HepG2 (cell line): ENCODE measurements around the gene PEX10. TPM values are rescaled to one million over a fixed set of nuclear protein-coding genes. Genes with fewer than 3 reads are reported as not detected.

ENCODE experiments used
- BRF2 ChIP-seq: sonication (generic); formaldehyde crosslinking; IDR thresholded peaks from 2 replicates; pipeline ENCODE4 v1.8.1; 2022; ENCODE audit warnings: mild to moderate bottlenecking, missing genetic modification reagents
- DNMT1 ChIP-seq: sonication (generic); formaldehyde crosslinking; IDR thresholded peaks from 2 replicates; pipeline ENCODE4 v1.5.1; 2020; ENCODE audit warnings: mild to moderate bottlenecking, missing genetic modification reagents
- FOXK2 ChIP-seq: fragments of 450-650 bp; IDR thresholded peaks from 2 replicates; pipeline ENCODE4 v1.6.1; 2016
- HNF4G ChIP-seq, 2 experiments: sonication (generic) in 1 of 2; formaldehyde crosslinking in 1 of 2; IDR thresholded peaks; 2 replicates each; pipeline versions ENCODE4 v1.4.0 to v1.6.1; 2011 to 2020; ENCODE audit warnings: borderline replicate concordance in 2 of 2, low read depth in 2 of 2, mild to moderate bottlenecking in 2 of 2, low read length in 1 of 2, missing genetic modification reagents in 1 of 2, moderate library complexity in 1 of 2
- HNRNPLL ChIP-seq: fragments of 200-400 bp; formaldehyde crosslinking; IDR thresholded peaks from 2 replicates; pipeline ENCODE4 v1.6.1; 2017; ENCODE audit warnings: mild to moderate bottlenecking, low read depth, low read length; ENCODE audit not compliant: poor library complexity, severe bottlenecking
- KLF16 ChIP-seq, 2 experiments: sonication (generic) in 1 of 2; formaldehyde crosslinking in 1 of 2; IDR thresholded peaks; 2 replicates each; pipeline versions ENCODE4 v1.6.1 to v1.8.0; 2016 to 2023; ENCODE audit warnings: missing genetic modification reagents in 2 of 2, missing compliant biosample characterization in 1 of 2
- NFE2L2 ChIP-seq: fragments of 150-350 bp; IDR thresholded peaks from 2 replicates; pipeline ENCODE4 v1.6.1; 2014; ENCODE audit warnings: low read length
- SALL2 ChIP-seq: sonication (generic); formaldehyde crosslinking; IDR thresholded peaks from 2 replicates; pipeline ENCODE4 v1.8.1; 2023; ENCODE audit warnings: mild to moderate bottlenecking, missing genetic modification reagents, inconsistent platforms
- SIX1 ChIP-seq: sonication (generic); formaldehyde crosslinking; IDR thresholded peaks from 2 replicates; pipeline ENCODE4 v1.4.0; 2020; ENCODE audit warnings: missing genetic modification reagents, borderline replicate concordance
- SOX5 ChIP-seq: IDR thresholded peaks from 2 replicates; pipeline ENCODE4 v1.6.1; 2016; ENCODE audit warnings: borderline replicate concordance
- ZBTB42 ChIP-seq: sonication (generic); formaldehyde crosslinking; IDR thresholded peaks from 2 replicates; pipeline ENCODE4 v1.5.0; 2020; ENCODE audit warnings: mild to moderate bottlenecking, missing genetic modification reagents
- ZNF350 ChIP-seq: sonication (generic); formaldehyde crosslinking; IDR thresholded peaks from 2 replicates; pipeline ENCODE4 v1.4.0; 2020; ENCODE audit warnings: mild to moderate bottlenecking, low read depth, missing genetic modification reagents, borderline replicate concordance
- ZNF615 ChIP-seq: sonication (generic); formaldehyde crosslinking; IDR thresholded peaks from 2 replicates; pipeline ENCODE4 v1.5.0; 2020; ENCODE audit warnings: mild to moderate bottlenecking, missing genetic modification reagents, borderline replicate concordance
- ZNF629 ChIP-seq: sonication (generic); formaldehyde crosslinking; conservative IDR thresholded peaks from 2 replicates; pipeline ENCODE4 v1.5.0; 2020; ENCODE audit warnings: missing genetic modification reagents
- ZNF7 ChIP-seq: IDR thresholded peaks from 2 replicates; pipeline ENCODE4 v1.6.1; 2016; ENCODE audit warnings: missing biosample characterization, missing genetic modification reagents
- ZNF713 ChIP-seq: sonication (generic); formaldehyde crosslinking; IDR thresholded peaks from 2 replicates; pipeline ENCODE4 v1.4.0; 2020; ENCODE audit warnings: mild to moderate bottlenecking, missing genetic modification reagents
- ZNF879 ChIP-seq: sonication (generic); formaldehyde crosslinking; IDR thresholded peaks from 2 replicates; pipeline ENCODE4 v1.8.1; 2023; ENCODE audit warnings: missing genetic modification reagents
- ZNF883 ChIP-seq: sonication (generic); formaldehyde crosslinking; IDR thresholded peaks from 2 replicates; pipeline ENCODE4 v1.5.1; 2020; ENCODE audit warnings: mild to moderate bottlenecking, missing genetic modification reagents; ENCODE audit errors: not compliant biosample characterization
- polyA plus RNA-seq, 8 experiments: library from polyadenylated mRNA; depleted of rRNA in 3 of 8; stranded (reverse) in 7 of 8; unstranded in 1 of 8; fragments of >200 nt; fragmentation: Illumina TruSeq in 4 of 8; extraction: Trizol in 4 of 8; gene quantifications; 2 replicates each; pipeline versions ENCODE4 v1.2.1 to v1.2.3, GENCODE V29; 2011 to 2016; ENCODE audit warnings: low read depth in 4 of 8, missing spikeins in 1 of 8, mixed read lengths in 1 of 8; ENCODE audit not compliant: insufficient read depth in 1 of 8
- total RNA-seq, 5 experiments: library from RNA; depleted of rRNA; stranded (reverse); fragments of >200 nt; fragmentation: Illumina TruSeq; extraction: Trizol; gene quantifications; 2 replicates each; pipeline ENCODE4 v1.2.3, GENCODE V29; 2016; ENCODE audit warnings: low read depth in 1 of 5
- TF ChIP-seq, protein P1 (sequence below): sonication (generic); formaldehyde crosslinking; IDR thresholded peaks from 2 replicates; pipeline ENCODE4 v1.5.0; 2020; ENCODE audit warnings: missing genetic modification reagents, mild to moderate bottlenecking, borderline replicate concordance
- TF ChIP-seq, protein P2 (sequence below): sonication (generic); formaldehyde crosslinking; IDR thresholded peaks from 2 replicates; pipeline ENCODE4 v1.5.1; 2020; ENCODE audit warnings: mild to moderate bottlenecking, missing genetic modification reagents, borderline replicate concordance
- TF ChIP-seq, protein P3 (sequence below): sonication (generic); formaldehyde crosslinking; IDR thresholded peaks from 2 replicates; pipeline ENCODE4 v1.9.0; 2021; ENCODE audit warnings: missing genetic modification reagents, borderline replicate concordance
- TF ChIP-seq, protein P4 (sequence below): sonication (generic); formaldehyde crosslinking; IDR thresholded peaks from 2 replicates; pipeline ENCODE4 v1.4.0; 2020; ENCODE audit warnings: missing genetic modification reagents, mild to moderate bottlenecking, borderline replicate concordance

The PEX10 gene
- total and polyA plus RNA-seq, 2 of the 13 experiments (the other 11 are each of a cell fraction or from before 2014, with no cell fraction given), result 16.1 to 39.6 TPM

DNA sequence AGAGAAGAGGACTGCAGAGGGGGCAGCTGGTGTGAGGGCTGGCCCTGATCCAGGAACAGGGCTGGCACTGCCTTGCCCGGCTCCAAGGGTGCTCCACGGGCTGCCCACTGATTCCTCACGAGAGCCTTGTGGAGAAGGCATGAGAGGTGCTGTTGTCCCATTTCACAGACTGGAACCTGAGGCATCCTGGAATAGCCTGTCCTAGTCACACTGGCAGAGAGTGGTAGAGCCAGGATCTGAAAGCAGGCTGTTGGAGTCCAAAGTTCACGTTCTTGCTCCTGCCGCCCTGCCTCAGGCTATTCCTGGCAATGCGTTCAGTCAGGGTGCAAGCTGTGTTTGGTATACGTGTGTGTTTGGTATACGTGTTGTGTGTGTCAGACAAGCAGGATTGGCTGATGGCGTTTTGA lies 18.9 kb downstream of the PEX10 start (continued):
- TF ChIP-seq DNMT1, result no peak
- TF ChIP-seq, protein P1, sequence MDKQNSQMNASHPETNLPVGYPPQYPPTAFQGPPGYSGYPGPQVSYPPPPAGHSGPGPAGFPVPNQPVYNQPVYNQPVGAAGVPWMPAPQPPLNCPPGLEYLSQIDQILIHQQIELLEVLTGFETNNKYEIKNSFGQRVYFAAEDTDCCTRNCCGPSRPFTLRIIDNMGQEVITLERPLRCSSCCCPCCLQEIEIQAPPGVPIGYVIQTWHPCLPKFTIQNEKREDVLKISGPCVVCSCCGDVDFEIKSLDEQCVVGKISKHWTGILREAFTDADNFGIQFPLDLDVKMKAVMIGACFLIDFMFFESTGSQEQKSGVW (CRISPR knock-in tag), result no peak
- TF ChIP-seq, protein P2, sequence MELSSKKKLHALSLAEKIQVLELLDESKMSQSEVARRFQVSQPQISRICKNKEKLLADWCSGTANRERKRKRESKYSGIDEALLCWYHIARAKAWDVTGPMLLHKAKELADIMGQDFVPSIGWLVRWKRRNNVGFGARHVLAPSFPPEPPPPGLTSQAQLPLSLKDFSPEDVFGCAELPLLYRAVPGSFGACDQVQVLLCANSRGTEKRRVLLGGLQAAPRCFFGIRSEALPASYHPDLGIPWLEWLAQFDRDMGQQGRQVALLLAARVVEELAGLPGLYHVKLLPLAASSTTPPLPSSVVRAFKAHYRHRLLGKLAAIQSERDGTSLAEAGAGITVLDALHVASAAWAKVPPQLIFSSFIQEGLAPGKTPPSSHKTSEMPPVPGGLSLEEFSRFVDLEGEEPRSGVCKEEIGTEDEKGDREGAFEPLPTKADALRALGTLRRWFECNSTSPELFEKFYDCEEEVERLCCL (CRISPR knock-in tag), result no peak
- TF ChIP-seq ZNF7 (CRISPR knock-in tag), result no peak
- no peak for TF ChIP-seq ZNF879 (CRISPR knock-in tag)
- no peak for TF ChIP-seq KLF16 (CRISPR knock-in tag; IDR thresholded peaks at IDR 0.05)
- TF ChIP-seq HNRNPLL, result no peak
- no peak for TF ChIP-seq NFE2L2
- TF ChIP-seq SIX1 (CRISPR knock-in tag), result no peak
- TF ChIP-seq ZNF629 (CRISPR knock-in tag), result peak; percentile 97
- TF ChIP-seq HNF4G (IDR thresholded peaks at IDR 0.05; ENCODE audit: borderline replicate concordance, low read depth, low read length), result peak; percentile 54
- no peak for TF ChIP-seq HNF4G (CRISPR knock-in tag; IDR thresholded peaks at IDR 0.05; ENCODE audit: borderline replicate concordance, low read depth)
- no peak for TF ChIP-seq ZBTB42 (CRISPR knock-in tag)
- TF ChIP-seq ZNF350 (CRISPR knock-in tag), result no peak
- no peak for TF ChIP-seq ZNF883 (CRISPR knock-in tag)
- TF ChIP-seq SOX5 (CRISPR knock-in tag), result no peak
- TF ChIP-seq ZNF615 (CRISPR knock-in tag), result no peak
- TF ChIP-seq, protein P3, sequence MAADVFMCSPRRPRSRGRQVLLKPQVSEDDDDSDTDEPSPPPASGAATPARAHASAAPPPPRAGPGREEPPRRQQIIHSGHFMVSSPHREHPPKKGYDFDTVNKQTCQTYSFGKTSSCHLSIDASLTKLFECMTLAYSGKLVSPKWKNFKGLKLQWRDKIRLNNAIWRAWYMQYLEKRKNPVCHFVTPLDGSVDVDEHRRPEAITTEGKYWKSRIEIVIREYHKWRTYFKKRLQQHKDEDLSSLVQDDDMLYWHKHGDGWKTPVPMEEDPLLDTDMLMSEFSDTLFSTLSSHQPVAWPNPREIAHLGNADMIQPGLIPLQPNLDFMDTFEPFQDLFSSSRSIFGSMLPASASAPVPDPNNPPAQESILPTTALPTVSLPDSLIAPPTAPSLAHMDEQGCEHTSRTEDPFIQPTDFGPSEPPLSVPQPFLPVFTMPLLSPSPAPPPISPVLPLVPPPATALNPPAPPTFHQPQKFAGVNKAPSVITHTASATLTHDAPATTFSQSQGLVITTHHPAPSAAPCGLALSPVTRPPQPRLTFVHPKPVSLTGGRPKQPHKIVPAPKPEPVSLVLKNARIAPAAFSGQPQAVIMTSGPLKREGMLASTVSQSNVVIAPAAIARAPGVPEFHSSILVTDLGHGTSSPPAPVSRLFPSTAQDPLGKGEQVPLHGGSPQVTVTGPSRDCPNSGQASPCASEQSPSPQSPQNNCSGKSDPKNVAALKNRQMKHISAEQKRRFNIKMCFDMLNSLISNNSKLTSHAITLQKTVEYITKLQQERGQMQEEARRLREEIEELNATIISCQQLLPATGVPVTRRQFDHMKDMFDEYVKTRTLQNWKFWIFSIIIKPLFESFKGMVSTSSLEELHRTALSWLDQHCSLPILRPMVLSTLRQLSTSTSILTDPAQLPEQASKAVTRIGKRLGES (CRISPR knock-in tag), result no peak
- TF ChIP-seq SALL2 (CRISPR knock-in tag), result no peak
- TF ChIP-seq ZNF713, result no peak
- TF ChIP-seq, protein P4, sequence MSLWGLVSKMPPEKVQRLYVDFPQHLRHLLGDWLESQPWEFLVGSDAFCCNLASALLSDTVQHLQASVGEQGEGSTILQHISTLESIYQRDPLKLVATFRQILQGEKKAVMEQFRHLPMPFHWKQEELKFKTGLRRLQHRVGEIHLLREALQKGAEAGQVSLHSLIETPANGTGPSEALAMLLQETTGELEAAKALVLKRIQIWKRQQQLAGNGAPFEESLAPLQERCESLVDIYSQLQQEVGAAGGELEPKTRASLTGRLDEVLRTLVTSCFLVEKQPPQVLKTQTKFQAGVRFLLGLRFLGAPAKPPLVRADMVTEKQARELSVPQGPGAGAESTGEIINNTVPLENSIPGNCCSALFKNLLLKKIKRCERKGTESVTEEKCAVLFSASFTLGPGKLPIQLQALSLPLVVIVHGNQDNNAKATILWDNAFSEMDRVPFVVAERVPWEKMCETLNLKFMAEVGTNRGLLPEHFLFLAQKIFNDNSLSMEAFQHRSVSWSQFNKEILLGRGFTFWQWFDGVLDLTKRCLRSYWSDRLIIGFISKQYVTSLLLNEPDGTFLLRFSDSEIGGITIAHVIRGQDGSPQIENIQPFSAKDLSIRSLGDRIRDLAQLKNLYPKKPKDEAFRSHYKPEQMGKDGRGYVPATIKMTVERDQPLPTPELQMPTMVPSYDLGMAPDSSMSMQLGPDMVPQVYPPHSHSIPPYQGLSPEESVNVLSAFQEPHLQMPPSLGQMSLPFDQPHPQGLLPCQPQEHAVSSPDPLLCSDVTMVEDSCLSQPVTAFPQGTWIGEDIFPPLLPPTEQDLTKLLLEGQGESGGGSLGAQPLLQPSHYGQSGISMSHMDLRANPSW, result no peak
- no peak for TF ChIP-seq BRF2
- TF ChIP-seq FOXK2, result no peak
